ENCODE results near the gene VRK2. TPM values are rescaled to one million over a fixed set of nuclear protein-coding genes. Genes with fewer than 3 reads are reported as not detected.

VRK2 gene
- total and polyA plus RNA-seq, 2 experiments from 2014 or later, result 19.0 to 22.5 TPM

- Histone ChIP-seq H2AFZ (no peak overlapping the region), H3K79me2 (replicated peaks; ENCODE audit: insufficient read depth) (no peaks in the 10 kb centered on the region), H3K36me3 (ENCODE audit: insufficient read depth) (no peaks in the 10 kb centered on the region), H3F3A (replicated peaks; ENCODE audit: low read depth) (no peaks in the 10 kb centered on the region), H3K27me3 (ENCODE audit: insufficient read depth) (no peaks in the 10 kb centered on the region), H3K4me3 (no peak overlapping the region), H3K9me2 (ENCODE audit: insufficient read depth) (no peaks in the 10 kb centered on the region), H4K20me1 (replicated peaks; ENCODE audit: insufficient read depth) (no peaks in the 10 kb centered on the region), H3K4me2 (no peak overlapping the region), H3K27ac (ENCODE audit: low read depth) (no peak overlapping the region), H3K4me1 (ENCODE audit: insufficient read depth) (no peaks in the 10 kb centered on the region)
- DNase-seq (ENCODE audit: low spot score), result no peak
- Mint-ChIP-seq H3K27ac (no peak overlapping the region), H3K4me3 (no peak overlapping the region), H3K36me3 (ENCODE audit: low read depth) (peaks cover 4% of the 10 kb centered on the region; the same call in 1 of the 3 replicates), H3K9me3 (no peaks in the 10 kb centered on the region), H3K4me1 (no peaks in the 10 kb centered on the region), H3K27me3 (ENCODE audit: insufficient read depth, low read depth, poor library complexity) (no peaks in the 10 kb centered on the region)
- ATAC-seq, result no peak
- TF ChIP-seq, protein P1, sequence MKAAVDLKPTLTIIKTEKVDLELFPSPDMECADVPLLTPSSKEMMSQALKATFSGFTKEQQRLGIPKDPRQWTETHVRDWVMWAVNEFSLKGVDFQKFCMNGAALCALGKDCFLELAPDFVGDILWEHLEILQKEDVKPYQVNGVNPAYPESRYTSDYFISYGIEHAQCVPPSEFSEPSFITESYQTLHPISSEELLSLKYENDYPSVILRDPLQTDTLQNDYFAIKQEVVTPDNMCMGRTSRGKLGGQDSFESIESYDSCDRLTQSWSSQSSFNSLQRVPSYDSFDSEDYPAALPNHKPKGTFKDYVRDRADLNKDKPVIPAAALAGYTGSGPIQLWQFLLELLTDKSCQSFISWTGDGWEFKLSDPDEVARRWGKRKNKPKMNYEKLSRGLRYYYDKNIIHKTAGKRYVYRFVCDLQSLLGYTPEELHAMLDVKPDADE (IDR thresholded peaks at IDR 0.05), result no peak
- TF ChIP-seq, protein P2, sequence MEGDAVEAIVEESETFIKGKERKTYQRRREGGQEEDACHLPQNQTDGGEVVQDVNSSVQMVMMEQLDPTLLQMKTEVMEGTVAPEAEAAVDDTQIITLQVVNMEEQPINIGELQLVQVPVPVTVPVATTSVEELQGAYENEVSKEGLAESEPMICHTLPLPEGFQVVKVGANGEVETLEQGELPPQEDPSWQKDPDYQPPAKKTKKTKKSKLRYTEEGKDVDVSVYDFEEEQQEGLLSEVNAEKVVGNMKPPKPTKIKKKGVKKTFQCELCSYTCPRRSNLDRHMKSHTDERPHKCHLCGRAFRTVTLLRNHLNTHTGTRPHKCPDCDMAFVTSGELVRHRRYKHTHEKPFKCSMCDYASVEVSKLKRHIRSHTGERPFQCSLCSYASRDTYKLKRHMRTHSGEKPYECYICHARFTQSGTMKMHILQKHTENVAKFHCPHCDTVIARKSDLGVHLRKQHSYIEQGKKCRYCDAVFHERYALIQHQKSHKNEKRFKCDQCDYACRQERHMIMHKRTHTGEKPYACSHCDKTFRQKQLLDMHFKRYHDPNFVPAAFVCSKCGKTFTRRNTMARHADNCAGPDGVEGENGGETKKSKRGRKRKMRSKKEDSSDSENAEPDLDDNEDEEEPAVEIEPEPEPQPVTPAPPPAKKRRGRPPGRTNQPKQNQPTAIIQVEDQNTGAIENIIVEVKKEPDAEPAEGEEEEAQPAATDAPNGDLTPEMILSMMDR (conservative IDR thresholded peaks at IDR 0.05; ENCODE audit: low read depth in 2 of 2), result no peak
- TF ChIP-seq EZH2phosphoT487 (IDR thresholded peaks at IDR 0.05; ENCODE audit: unreplicated experiment) (no peak), STAT1 (IDR thresholded peaks at IDR 0.05; ENCODE audit: unreplicated experiment) (no peak), CREB1 (CRISPR knock-in tag; IDR thresholded peaks at IDR 0.05; ENCODE audit: low read depth) (no peak), EZH2 (IDR thresholded peaks at IDR 0.05; ENCODE audit: low read depth, unreplicated experiment) (no peak), POLR2AphosphoS5 (IDR thresholded peaks at IDR 0.05; ENCODE audit: low read depth) (no peak), ZNF114 (CRISPR knock-in tag; IDR thresholded peaks at IDR 0.05) (no peak), JUNB (IDR thresholded peaks at IDR 0.05; ENCODE audit: unreplicated experiment) (no peak), ZNF462 (CRISPR knock-in tag; IDR thresholded peaks at IDR 0.05) (no peak), NANOG (IDR thresholded peaks at IDR 0.05; ENCODE audit: borderline replicate concordance) (no peak), REST (IDR thresholded peaks at IDR 0.05; ENCODE audit: unreplicated experiment) (no peak), ZNF331 (CRISPR knock-in tag; IDR thresholded peaks at IDR 0.05; ENCODE audit: low read depth) (no peak)
These were observed 100.1 kb downstream of the VRK2 start for GRCh38 chr2:58146707-58147106.

All from GM23338 (cell line).